Natural killer cell (primary cell): ENCODE results near the gene FAM83C. TPM values are rescaled to one million over a fixed set of nuclear protein-coding genes. Genes with fewer than 3 reads are reported as not detected.

Experiments used
- ATAC-seq, 3 donors: fragments of 150-1000 bp in 2 of 3; fragments of 200-7000 bp in 1 of 3; cut with Tn5 transposase; 1 replicate in 1 of 3; 2 replicates in 2 of 3; pipeline ENCODE4 v1.10.0; 2021; ENCODE audit warnings: mild to moderate bottlenecking in 2 of 3, moderate library complexity in 2 of 3
- DNase-seq, 2 donors: peaks; one replicate each; pipeline versions ENCODE4 v3.0.0 to v3.0.0-alpha.2; 2013 to 2021; ENCODE audit warnings: mixed read lengths in 1 of 2
- H3K27ac ChIP-seq: one replicate; pipeline ENCODE4 v1.5.1; 2013; ENCODE audit warnings: mild to moderate bottlenecking, low read length
- H3K27me3 ChIP-seq: one replicate; pipeline ENCODE4 v1.6.1; 2013; ENCODE audit warnings: low read length; ENCODE audit not compliant: control insufficient read depth, insufficient read depth
- H3K36me3 ChIP-seq: one replicate; pipeline ENCODE4 v1.6.1; 2013; ENCODE audit warnings: low read length; ENCODE audit not compliant: control insufficient read depth, insufficient read depth
- H3K4me1 ChIP-seq: one replicate; pipeline ENCODE4 v1.6.1; 2013; ENCODE audit warnings: low read length; ENCODE audit not compliant: control insufficient read depth, insufficient read depth
- H3K4me3 ChIP-seq: one replicate; pipeline ENCODE4 v1.5.1; 2013; ENCODE audit warnings: low read length
- H3K9me3 ChIP-seq: one replicate; pipeline ENCODE4 v1.6.1; 2013; ENCODE audit warnings: low read length; ENCODE audit not compliant: control insufficient read depth, insufficient read depth
- H3K27ac Mint-ChIP-seq, 2 donors: one replicate each; pipeline ENCODE4 v1.8.0; 2022; ENCODE audit warnings: mild to moderate bottlenecking in 2 of 2, mixed read lengths in 2 of 2, moderate library complexity in 1 of 2
- H3K27me3 Mint-ChIP-seq, 2 donors: one replicate each; pipeline ENCODE4 v1.8.0; 2022; ENCODE audit warnings: low read depth in 2 of 2, mixed read lengths in 2 of 2
- H3K36me3 Mint-ChIP-seq: one replicate; pipeline ENCODE4 v1.8.0; 2022; ENCODE audit warnings: mixed read lengths
- H3K4me1 Mint-ChIP-seq, 2 donors: one replicate each; pipeline ENCODE4 v1.8.0; 2022; ENCODE audit warnings: mixed read lengths in 2 of 2
- H3K4me3 Mint-ChIP-seq: one replicate; pipeline ENCODE4 v1.8.0; 2022; ENCODE audit warnings: mild to moderate bottlenecking, moderate library complexity, mixed read lengths
- H3K9me3 Mint-ChIP-seq, 2 donors: one replicate each; pipeline ENCODE4 v1.8.0; 2022; ENCODE audit warnings: mixed read lengths in 2 of 2
- CTCF ChIP-seq: fragments of 200-600 bp; IDR thresholded peaks from one replicate; pipeline ENCODE4 v1.8.0; 2022; ENCODE audit warnings: antibody characterized with exemption
- WGBS: methylation state at CpG from one replicate; pipeline ENCODE4 v1.1.7; 2013; ENCODE audit warnings: missing lambda C conversion rate; ENCODE audit not compliant: insufficient coverage; 5-methylcytosine and 5-hydroxymethylcytosine counted together
- intact Hi-C: fragments of 100-400 bp; cut with micrococcal nuclease; formaldehyde crosslinking; loops from one replicate; pipeline ENCODE4 v1.14.2; 2022
- total RNA-seq, 4 donors: library from RNA; stranded (reverse); fragments of 120-200 nt in 1 of 4; gene quantifications; one replicate each; pipeline versions ENCODE4 v1.2.3 to v1.2.4, GENCODE V29; 2013 to 2022

Gene FAM83C
- total RNA-seq, 3 donors from 2014 or later (not counting 1 experiment from before 2014, with no cell fraction given): not detected

- intact Hi-C loops: no loop called here
Measured at GRCh38 chr20:35328095-35328685, 36.0 kb upstream of the FAM83C start.

GRCh38 chr20:35327074-35327976, 35.1 kb upstream of the FAM83C start:
- ATAC-seq (no peak), DNase-seq (no peak)
- no peak overlapping the region for H3K27ac Mint-ChIP-seq
- H3K36me3 Mint-ChIP-seq: no peaks in the 10 kb centered on the region
- WGBS: 97% methylated on average over 4 of the region's 4 CpGs
- no peaks in the 10 kb centered on the region for H3K9me3 Mint-ChIP-seq
- intact Hi-C loops: no loop called here
- no peak overlapping the region for H3K27ac ChIP-seq
- no peaks in the 10 kb centered on the region for H3K27me3 Mint-ChIP-seq
- no peak overlapping the region for H3K4me3 ChIP-seq
- no peaks in the 10 kb centered on the region for H3K4me1 Mint-ChIP-seq
- no peaks in the 10 kb centered on the region for H3K9me3 ChIP-seq
- TF ChIP-seq CTCF: no peak
- no peaks in the 10 kb centered on the region for H3K27me3 ChIP-seq
- H3K36me3 ChIP-seq: no peaks in the 10 kb centered on the region
- no peak overlapping the region for H3K4me3 Mint-ChIP-seq
- H3K4me1 ChIP-seq: no peaks in the 10 kb centered on the region

More at GRCh38 chr20:35328095-35328685, 36.0 kb upstream of the FAM83C start:
- Mint-ChIP-seq H3K27me3 (no peaks in the 10 kb centered on the region), H3K9me3 (no peaks in the 10 kb centered on the region), H3K4me3 (no peak overlapping the region), H3K27ac (no peak overlapping the region), H3K4me1 (no peaks in the 10 kb centered on the region), H3K36me3 (no peaks in the 10 kb centered on the region)
- ATAC-seq: no peak
- Histone ChIP-seq H3K4me1 (no peaks in the 10 kb centered on the region), H3K4me3 (no peak overlapping the region), H3K27me3 (no peaks in the 10 kb centered on the region), H3K27ac (no peak overlapping the region), H3K9me3 (no peaks in the 10 kb centered on the region), H3K36me3 (no peaks in the 10 kb centered on the region)
- 98% methylated on average over 3 of the region's 3 CpGs for WGBS
- DNase-seq: no peak
- no peak for TF ChIP-seq CTCF

- Histone ChIP-seq H3K4me1 (no peaks in the 10 kb centered on the region), H3K9me3 (no peaks in the 10 kb centered on the region), H3K27me3 (no peaks in the 10 kb centered on the region), H3K4me3 (no peak overlapping the region), H3K36me3 (no peaks in the 10 kb centered on the region), H3K27ac (no peak overlapping the region)
- Mint-ChIP-seq H3K27ac (no peak overlapping the region), H3K4me3 (no peak overlapping the region), H3K36me3 (no peaks in the 10 kb centered on the region), H3K9me3 (no peaks in the 10 kb centered on the region), H3K4me1 (no peaks in the 10 kb centered on the region), H3K27me3 (no peaks in the 10 kb centered on the region)
- no peak for DNase-seq
- intact Hi-C loops: no loop called here
- ATAC-seq: no peak
- no peak for TF ChIP-seq CTCF
- WGBS: 100% methylated on average over 3 of the region's 3 CpGs
Measured at GRCh38 chr20:35326740-35327073, 34.5 kb upstream of the FAM83C start.
